ENCODE measurements around the gene SAT2. TPM values are rescaled to one million over a fixed set of nuclear protein-coding genes. Genes with fewer than 3 reads are reported as not detected.

The SAT2 gene
- total RNA-seq, 1 donor = 41.3 TPM

DNA sequence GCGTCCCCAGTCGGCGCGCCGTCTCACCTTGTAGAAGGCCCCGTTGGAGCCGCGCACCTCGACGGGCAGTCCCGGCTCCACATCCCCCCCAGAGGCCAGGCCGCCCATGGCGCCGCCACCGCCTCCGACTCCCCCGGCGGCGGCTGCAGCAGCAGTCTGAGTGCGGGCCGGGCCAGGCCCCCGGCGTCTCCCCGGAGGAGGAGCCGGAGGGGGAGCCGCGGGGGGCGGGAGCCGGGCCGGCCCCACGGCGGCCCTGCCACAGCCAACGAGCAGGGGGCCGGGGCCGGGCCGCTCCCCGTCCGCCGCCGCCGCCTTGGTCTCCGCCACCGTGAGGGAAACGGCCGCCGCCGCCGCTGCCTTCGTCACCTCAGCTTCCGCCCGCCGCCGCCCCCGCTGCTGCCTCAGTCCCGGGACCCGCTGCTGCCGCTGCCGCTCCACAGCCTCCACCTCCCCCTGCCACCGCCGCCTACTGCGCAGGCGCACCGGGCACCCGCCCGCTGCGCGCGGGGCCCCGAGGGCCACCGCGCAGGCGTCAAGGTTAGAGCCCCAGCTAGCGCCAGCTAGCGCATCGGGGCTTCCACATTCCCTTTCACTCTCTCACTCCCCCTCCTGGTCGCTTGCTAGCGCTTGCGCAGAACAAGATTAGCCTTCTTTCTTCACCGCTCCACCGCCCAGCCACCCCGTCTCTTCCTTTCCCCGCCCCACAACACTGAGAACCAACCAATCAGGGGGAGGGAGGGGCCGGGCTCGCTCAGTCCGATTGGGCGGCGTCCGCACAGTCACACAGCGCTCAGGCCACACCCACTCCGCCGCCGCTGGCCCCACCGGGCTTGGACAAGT, 13.0 kb downstream of the SAT2 start, which contains the start of gene FXR2:
TSS of gene FXR2 (minus strand) at position 473 of the 840 bp plus-strand sequence. CDS start at position 108, 365 bp downstream.
- peak within 1 kb of the TSS; percentile 94 for H3K4me2 ChIP-seq (ENCODE audit: insufficient read depth, low read length)
- H3K4me3 ChIP-seq (ENCODE audit: insufficient read depth, low read length) = peak within 1 kb of the TSS; percentile 92
- DNase-seq (ENCODE audit: insufficient read length, low spot score, missing footprints) = peak; percentile 100
- H3K36me3 ChIP-seq (ENCODE audit: insufficient read depth, low read length) = peaks cover 13% of the 10 kb centered on the region
- no peaks in the 10 kb centered on the region for H3K9me3 ChIP-seq (ENCODE audit: low read depth, low read length)
- peaks cover 44% of the 10 kb centered on the region for H3K79me2 ChIP-seq (ENCODE audit: insufficient read depth, low read length)
- H3K27ac ChIP-seq (ENCODE audit: low read depth, low read length) = peak within 1 kb of the TSS; percentile 71
- H3K27me3 ChIP-seq (ENCODE audit: insufficient read depth, low read length) = no peaks in the 10 kb centered on the region
- H4K20me1 ChIP-seq (ENCODE audit: insufficient read depth, low read length) = peaks cover 36% of the 10 kb centered on the region
- TF ChIP-seq, protein P1, sequence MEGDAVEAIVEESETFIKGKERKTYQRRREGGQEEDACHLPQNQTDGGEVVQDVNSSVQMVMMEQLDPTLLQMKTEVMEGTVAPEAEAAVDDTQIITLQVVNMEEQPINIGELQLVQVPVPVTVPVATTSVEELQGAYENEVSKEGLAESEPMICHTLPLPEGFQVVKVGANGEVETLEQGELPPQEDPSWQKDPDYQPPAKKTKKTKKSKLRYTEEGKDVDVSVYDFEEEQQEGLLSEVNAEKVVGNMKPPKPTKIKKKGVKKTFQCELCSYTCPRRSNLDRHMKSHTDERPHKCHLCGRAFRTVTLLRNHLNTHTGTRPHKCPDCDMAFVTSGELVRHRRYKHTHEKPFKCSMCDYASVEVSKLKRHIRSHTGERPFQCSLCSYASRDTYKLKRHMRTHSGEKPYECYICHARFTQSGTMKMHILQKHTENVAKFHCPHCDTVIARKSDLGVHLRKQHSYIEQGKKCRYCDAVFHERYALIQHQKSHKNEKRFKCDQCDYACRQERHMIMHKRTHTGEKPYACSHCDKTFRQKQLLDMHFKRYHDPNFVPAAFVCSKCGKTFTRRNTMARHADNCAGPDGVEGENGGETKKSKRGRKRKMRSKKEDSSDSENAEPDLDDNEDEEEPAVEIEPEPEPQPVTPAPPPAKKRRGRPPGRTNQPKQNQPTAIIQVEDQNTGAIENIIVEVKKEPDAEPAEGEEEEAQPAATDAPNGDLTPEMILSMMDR (IDR thresholded peaks at IDR 0.05; ENCODE audit: extremely low read depth, low read depth, low read length) = peak; percentile 46
- peaks cover 23% of the 10 kb centered on the region for H3K4me1 ChIP-seq (ENCODE audit: insufficient read depth, low read length)
- peak within 1 kb of the TSS; percentile 96 for H2AFZ ChIP-seq (ENCODE audit: low read length)

- Histone ChIP-seq H3K4me2 (ENCODE audit: insufficient read depth, low read length) (peak overlapping the region; percentile 80), H3K9me3 (ENCODE audit: low read depth, low read length) (no peaks in the 10 kb centered on the region), H3K27ac (ENCODE audit: low read depth, low read length) (peak overlapping the region; percentile 67), H3K36me3 (ENCODE audit: insufficient read depth, low read length) (peaks cover 17% of the 10 kb centered on the region), H4K20me1 (ENCODE audit: insufficient read depth, low read length) (peaks cover 42% of the 10 kb centered on the region), H3K4me3 (ENCODE audit: insufficient read depth, low read length) (peak overlapping the region; percentile 92), H2AFZ (ENCODE audit: low read length) (peak overlapping the region; percentile 26), H3K27me3 (ENCODE audit: insufficient read depth, low read length) (no peaks in the 10 kb centered on the region), H3K79me2 (ENCODE audit: insufficient read depth, low read length) (peaks cover 52% of the 10 kb centered on the region), H3K4me1 (ENCODE audit: insufficient read depth, low read length) (peaks cover 23% of the 10 kb centered on the region)
- peak; percentile 73 for DNase-seq (ENCODE audit: insufficient read length, low spot score, missing footprints)
- TF ChIP-seq, protein P1 (IDR thresholded peaks at IDR 0.05; ENCODE audit: extremely low read depth, low read depth, low read length) = no peak
These were observed 13.7 kb downstream of the SAT2 start for GRCh38 chr17:7613769-7614424.

DNA sequence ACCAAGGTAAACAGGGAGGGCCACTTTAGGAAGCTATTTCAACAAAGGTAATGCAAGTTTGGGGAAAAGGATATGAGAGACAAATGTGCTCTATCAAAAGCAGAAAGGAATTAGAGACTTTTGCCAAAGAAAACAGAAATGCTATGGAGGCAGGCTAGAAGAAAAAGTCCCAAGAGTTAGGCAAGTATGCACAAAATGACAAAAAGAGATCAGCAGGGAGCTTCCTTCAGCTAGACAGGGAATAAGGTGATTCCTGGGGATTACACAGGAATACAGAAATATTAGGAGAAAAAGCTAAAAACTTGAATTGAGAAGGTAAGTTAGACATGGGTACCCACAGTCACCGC, 15.4 kb downstream of the SAT2 start:
- peak overlapping the region; percentile 45 for H3K4me3 ChIP-seq (ENCODE audit: insufficient read depth, low read length)
- peaks cover 46% of the 10 kb centered on the region for H4K20me1 ChIP-seq (ENCODE audit: insufficient read depth, low read length)
- peak overlapping the region; percentile 62 for H3K4me2 ChIP-seq (ENCODE audit: insufficient read depth, low read length)
- H3K27ac ChIP-seq (ENCODE audit: low read depth, low read length) = peak overlapping the region; percentile 39
- H3K36me3 ChIP-seq (ENCODE audit: insufficient read depth, low read length) = peaks cover 22% of the 10 kb centered on the region
- H3K4me1 ChIP-seq (ENCODE audit: insufficient read depth, low read length) = peaks cover 23% of the 10 kb centered on the region
- peak; percentile 73 for DNase-seq (ENCODE audit: insufficient read length, low spot score, missing footprints)
- no peak overlapping the region for H2AFZ ChIP-seq (ENCODE audit: low read length)
- TF ChIP-seq, protein P1 (IDR thresholded peaks at IDR 0.05; ENCODE audit: extremely low read depth, low read depth, low read length) = no peak
- H3K79me2 ChIP-seq (ENCODE audit: insufficient read depth, low read length) = peaks cover 68% of the 10 kb centered on the region
- H3K9me3 ChIP-seq (ENCODE audit: low read depth, low read length) = no peaks in the 10 kb centered on the region
- no peaks in the 10 kb centered on the region for H3K27me3 ChIP-seq (ENCODE audit: insufficient read depth, low read length)

Measured in osteoblast (primary cell).